Liver (tissue), 9 donors: ENCODE measurements around the gene TMEM154. TPM values are rescaled to one million over a fixed set of nuclear protein-coding genes. Genes with fewer than 3 reads are reported as not detected.

Source experiments
- DNase-seq: peaks from one replicate; pipeline ENCODE4 v3.0.0-alpha.2; 2017; ENCODE audit warnings: low spot score
- H3K27ac ChIP-seq, 2 donors: one replicate each; pipeline ENCODE4 v1.7.0; 2013; ENCODE audit warnings: inconsistent platforms in 2 of 2, low read length in 2 of 2, control low read depth in 1 of 2, low read depth in 1 of 2, mild to moderate bottlenecking in 1 of 2
- H3K27me3 ChIP-seq, 4 donors: one replicate each; pipeline versions ENCODE4 v1.6.1 to v1.7.0; 2013; ENCODE audit warnings: low read length in 3 of 4, inconsistent platforms in 1 of 4, mild to moderate bottlenecking in 1 of 4, moderate library complexity in 1 of 4; ENCODE audit not compliant: control insufficient read depth in 4 of 4, insufficient read depth in 4 of 4
- H3K36me3 ChIP-seq, 4 donors: one replicate each; pipeline versions ENCODE4 v1.6.1 to v1.7.0; 2013; ENCODE audit warnings: low read length in 3 of 4, mild to moderate bottlenecking in 3 of 4, low read depth in 1 of 4, moderate library complexity in 1 of 4; ENCODE audit not compliant: control insufficient read depth in 4 of 4, insufficient read depth in 3 of 4
- H3K4me1 ChIP-seq, 4 donors: one replicate each; pipeline versions ENCODE4 v1.6.1 to v1.7.0; 2013; ENCODE audit warnings: low read length in 3 of 4, mild to moderate bottlenecking in 3 of 4, moderate library complexity in 1 of 4; ENCODE audit not compliant: control insufficient read depth in 4 of 4, insufficient read depth in 4 of 4
- H3K4me3 ChIP-seq, 3 donors: one replicate each; pipeline versions ENCODE4 v1.6.1 to v1.7.0; 2013; ENCODE audit warnings: low read length in 3 of 3, control low read depth in 1 of 3, low read depth in 1 of 3, mild to moderate bottlenecking in 1 of 3
- H3K9ac ChIP-seq, 2 donors: one replicate each; pipeline ENCODE4 v1.7.0; 2013; ENCODE audit warnings: low read length in 2 of 2, mild to moderate bottlenecking in 2 of 2, moderate library complexity in 2 of 2, control low read depth in 1 of 2, low read depth in 1 of 2
- H3K9me3 ChIP-seq, 4 donors: one replicate each; pipeline versions ENCODE4 v1.6.1 to v1.7.0; 2013; ENCODE audit warnings: low read length in 3 of 4; ENCODE audit not compliant: control insufficient read depth in 4 of 4
- ATF3 ChIP-seq: IDR thresholded peaks from 2 replicates; pipeline ENCODE4 v1.6.1; 2016; ENCODE audit warnings: antibody characterized with exemption
- EGR1 ChIP-seq, 2 donors: IDR thresholded peaks; 2 replicates each; pipeline ENCODE4 v1.6.1; 2016 to 2018; ENCODE audit warnings: antibody characterized with exemption in 2 of 2, low read depth in 2 of 2
- FOXA1 ChIP-seq: IDR thresholded peaks from 2 replicates; pipeline ENCODE4 v1.6.1; 2016; ENCODE audit warnings: antibody characterized with exemption
- FOXA2 ChIP-seq: IDR thresholded peaks from 2 replicates; pipeline ENCODE4 v1.6.1; 2016; ENCODE audit warnings: antibody characterized with exemption
- GABPA ChIP-seq, 2 donors: IDR thresholded peaks in 1 of 2; conservative IDR thresholded peaks in 1 of 2; 2 replicates each; pipeline ENCODE4 v1.6.1; 2016; ENCODE audit warnings: antibody characterized with exemption in 2 of 2, mild to moderate bottlenecking in 1 of 2, moderate library complexity in 1 of 2
- HNF4A ChIP-seq, 2 donors: conservative IDR thresholded peaks; 2 replicates each; pipeline ENCODE4 v1.6.1; 2016; ENCODE audit warnings: antibody characterized with exemption in 2 of 2, mild to moderate bottlenecking in 2 of 2
- HNF4G ChIP-seq: IDR thresholded peaks from 2 replicates; pipeline ENCODE4 v1.6.1; 2016; ENCODE audit warnings: antibody characterized with exemption
- JUND ChIP-seq, 2 donors: IDR thresholded peaks; 2 replicates each; pipeline ENCODE4 v1.6.1; 2016; ENCODE audit warnings: antibody characterized with exemption in 2 of 2
- MAX ChIP-seq: IDR thresholded peaks from 2 replicates; pipeline ENCODE4 v1.6.1; 2016; ENCODE audit warnings: antibody characterized with exemption
- NR2F2 ChIP-seq: IDR thresholded peaks from 2 replicates; pipeline ENCODE4 v1.6.1; 2016; ENCODE audit warnings: antibody characterized with exemption
- RAD21 ChIP-seq, 2 donors: IDR thresholded peaks; 2 replicates each; pipeline ENCODE4 v1.6.1; 2016; ENCODE audit warnings: antibody characterized with exemption in 2 of 2, mild to moderate bottlenecking in 2 of 2
- REST ChIP-seq: IDR thresholded peaks from 2 replicates; pipeline ENCODE4 v1.6.1; 2016; ENCODE audit warnings: antibody characterized with exemption, mild to moderate bottlenecking
- SP1 ChIP-seq: IDR thresholded peaks from 2 replicates; pipeline ENCODE4 v1.6.1; 2018; ENCODE audit warnings: antibody characterized with exemption, mild to moderate bottlenecking
- TAF1 ChIP-seq: conservative IDR thresholded peaks from 2 replicates; pipeline ENCODE4 v1.6.1; 2016; ENCODE audit warnings: antibody characterized with exemption, mild to moderate bottlenecking
- YY1 ChIP-seq: IDR thresholded peaks from 2 replicates; pipeline ENCODE4 v1.6.1; 2016; ENCODE audit warnings: antibody characterized with exemption, mild to moderate bottlenecking
- ZBTB33 ChIP-seq: IDR thresholded peaks from 2 replicates; pipeline ENCODE4 v1.6.1; 2016; ENCODE audit warnings: antibody characterized with exemption
- WGBS: extraction: QIAGEN DNeasy Blood & Tissue Kit; methylation state at CpG from one replicate; pipeline ENCODE4 v1.1.7; 2013; 5-methylcytosine and 5-hydroxymethylcytosine counted together
- polyA plus RNA-seq, 2 donors: library from polyadenylated mRNA; stranded (reverse) in 1 of 2; unstranded in 1 of 2; fragments of 200-250 nt in 1 of 2; fragments of >200 nt in 1 of 2; fragmentation: Nextera tagmentation in 1 of 2; extraction: Ambion mirVana in 1 of 2; gene quantifications; one replicate each; pipeline versions ENCODE4 v1.2.1 to v1.2.3, GENCODE V29; 2013 to 2015
- total RNA-seq, 2 donors: library from RNA; depleted of rRNA; stranded (reverse); fragments of >200 nt; gene quantifications; one replicate each; pipeline ENCODE4 v1.2.3, GENCODE V29; 2014
- donor health status: healthy.
- donor health status: healthy.
- donor health status: healthy.
- donor health status: healthy.
- donor health status: healthy.

TMEM154 gene
- total and polyA plus RNA-seq, 4 donors, result 0.32 to 4.4 (median 2.3) TPM

GRCh38 chr4:152684587-152684986 lies 4.8 kb upstream of the TMEM154 start:
- Histone ChIP-seq H3K27me3 (no peaks in the 10 kb centered on the region), H3K4me1 (peaks cover 0 to 6% (median 4%) of the 10 kb centered on the region in 4 donors), H3K9me3 (no peaks in the 10 kb centered on the region), H3K36me3 (no peaks in the 10 kb centered on the region), H3K9ac (no peak overlapping the region), H3K4me3 (no peak overlapping the region), H3K27ac (no peak overlapping the region)
- TF ChIP-seq ZBTB33 (no peak), EGR1 (IDR thresholded peaks at IDR 0.05; ENCODE audit: low read depth in 2 of 2) (no peak), JUND (IDR thresholded peaks at IDR 0.05) (no peak), FOXA1 (no peak), ATF3 (no peak), HNF4A (conservative IDR thresholded peaks at IDR 0.05) (no peak), REST (no peak), FOXA2 (no peak), SP1 (no peak), NR2F2 (no peak), GABPA (IDR thresholded peaks at IDR 0.05 in 1 of 2, conservative IDR thresholded peaks at IDR 0.05 in 1 of 2) (no peak), YY1 (no peak)
- DNase-seq, result no peak
- 92% methylated on average over 2 of the region's 2 CpGs for WGBS

- Histone ChIP-seq H3K4me1 (peaks cover 0 to 7% (median 6%) of the 10 kb centered on the region in 4 donors), H3K9me3 (no peaks in the 10 kb centered on the region), H3K36me3 (no peaks in the 10 kb centered on the region), H3K27ac (no peak overlapping the region), H3K4me3 (no peak overlapping the region), H3K27me3 (no peaks in the 10 kb centered on the region), H3K9ac (no peak overlapping the region)
- no peak for DNase-seq
- TF ChIP-seq EGR1 (IDR thresholded peaks at IDR 0.05; ENCODE audit: low read depth in 2 of 2) (no peak), REST (no peak), ATF3 (no peak), JUND (IDR thresholded peaks at IDR 0.05) (no peak), MAX (no peak), RAD21 (IDR thresholded peaks at IDR 0.05) (no peak), SP1 (no peak), HNF4G (no peak), FOXA1 (no peak), ZBTB33 (no peak), GABPA (IDR thresholded peaks at IDR 0.05 in 1 of 2, conservative IDR thresholded peaks at IDR 0.05 in 1 of 2) (no peak), YY1 (no peak), FOXA2 (no peak), TAF1 (no peak)
- 84% methylated on average over 3 of the region's 3 CpGs for WGBS
Observed at GRCh38 chr4:152684007-152684406, 4.2 kb upstream of the TMEM154 start.
